ENCODE measurements around the gene CD109. TPM values are rescaled to one million over a fixed set of nuclear protein-coding genes. Genes with fewer than 3 reads are reported as not detected.

CD109 gene
- total RNA-seq, 1 donor from 2014 or later: 60.2 TPM

DNA sequence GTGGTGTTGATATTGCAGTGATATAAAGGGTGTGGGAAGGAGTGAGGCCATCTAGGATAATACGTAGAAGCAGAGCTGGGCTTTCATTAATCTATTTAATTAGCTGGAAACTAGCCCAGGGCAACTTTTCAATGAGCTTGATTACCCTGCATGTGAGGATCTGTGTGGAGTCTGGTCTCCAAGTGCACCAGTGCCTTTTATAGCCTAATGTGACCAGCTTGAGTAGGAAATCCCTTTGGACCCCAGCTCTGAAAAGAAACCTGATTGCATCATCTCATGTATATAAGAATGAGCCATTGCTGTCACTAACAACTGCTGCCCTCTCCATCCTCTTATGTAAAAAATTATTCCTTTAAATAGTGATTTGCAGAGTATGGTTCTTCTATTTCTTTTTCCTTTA lies 72.6 kb downstream of the CD109 start:
- H3K27ac Mint-ChIP-seq (ENCODE audit: unreplicated experiment): no peak overlapping the region

DNA sequence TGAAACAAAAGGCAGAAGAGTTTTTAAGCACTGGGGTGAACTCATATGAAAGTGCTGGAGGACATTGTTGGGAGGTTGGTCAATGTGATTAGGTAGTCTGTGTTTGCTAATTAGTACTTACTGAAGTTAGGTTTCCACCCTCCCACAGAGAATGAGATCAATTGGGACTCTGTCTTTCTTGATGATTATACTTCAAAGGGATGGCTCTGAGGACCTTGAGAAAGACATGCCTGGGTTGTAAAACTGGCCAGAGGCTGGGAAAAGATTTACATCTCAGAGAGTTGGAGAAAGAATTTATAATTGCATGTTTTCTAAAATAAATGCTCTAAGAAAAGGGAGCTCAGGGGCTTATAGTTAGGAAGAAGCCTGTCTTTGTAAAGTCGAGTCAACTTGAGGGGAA lies 74.0 kb downstream of the CD109 start:
- H3K4me3 Mint-ChIP-seq (ENCODE audit: unreplicated experiment): no peak overlapping the region

More for the DNA sequence above, 72.6 kb downstream of the CD109 start:
- Mint-ChIP-seq H3K9me3 (ENCODE audit: unreplicated experiment) (no peaks in the 10 kb centered on the region), H3K4me1 (ENCODE audit: unreplicated experiment) (peaks cover 9% of the 10 kb centered on the region), H3K4me3 (ENCODE audit: unreplicated experiment) (no peak overlapping the region), H3K27me3 (ENCODE audit: unreplicated experiment) (peaks cover 3% of the 10 kb centered on the region), H3K36me3 (ENCODE audit: low read depth, unreplicated experiment) (peaks cover 27% of the 10 kb centered on the region)
- DNase-seq (ENCODE audit: low spot score): no peak
- TF ChIP-seq, protein P1, sequence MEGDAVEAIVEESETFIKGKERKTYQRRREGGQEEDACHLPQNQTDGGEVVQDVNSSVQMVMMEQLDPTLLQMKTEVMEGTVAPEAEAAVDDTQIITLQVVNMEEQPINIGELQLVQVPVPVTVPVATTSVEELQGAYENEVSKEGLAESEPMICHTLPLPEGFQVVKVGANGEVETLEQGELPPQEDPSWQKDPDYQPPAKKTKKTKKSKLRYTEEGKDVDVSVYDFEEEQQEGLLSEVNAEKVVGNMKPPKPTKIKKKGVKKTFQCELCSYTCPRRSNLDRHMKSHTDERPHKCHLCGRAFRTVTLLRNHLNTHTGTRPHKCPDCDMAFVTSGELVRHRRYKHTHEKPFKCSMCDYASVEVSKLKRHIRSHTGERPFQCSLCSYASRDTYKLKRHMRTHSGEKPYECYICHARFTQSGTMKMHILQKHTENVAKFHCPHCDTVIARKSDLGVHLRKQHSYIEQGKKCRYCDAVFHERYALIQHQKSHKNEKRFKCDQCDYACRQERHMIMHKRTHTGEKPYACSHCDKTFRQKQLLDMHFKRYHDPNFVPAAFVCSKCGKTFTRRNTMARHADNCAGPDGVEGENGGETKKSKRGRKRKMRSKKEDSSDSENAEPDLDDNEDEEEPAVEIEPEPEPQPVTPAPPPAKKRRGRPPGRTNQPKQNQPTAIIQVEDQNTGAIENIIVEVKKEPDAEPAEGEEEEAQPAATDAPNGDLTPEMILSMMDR (IDR thresholded peaks at IDR 0.05; ENCODE audit: unreplicated experiment): no peak

GRCh38 chr6:73774311-73774774 lies 78.3 kb downstream of the CD109 start:
- TF ChIP-seq, protein P1 (IDR thresholded peaks at IDR 0.05; ENCODE audit: unreplicated experiment): no peak
- Mint-ChIP-seq H3K36me3 (ENCODE audit: low read depth, unreplicated experiment) (peaks cover 8% of the 10 kb centered on the region), H3K27ac (ENCODE audit: unreplicated experiment) (no peak overlapping the region), H3K4me1 (ENCODE audit: unreplicated experiment) (peaks cover 3% of the 10 kb centered on the region), H3K4me3 (ENCODE audit: unreplicated experiment) (no peak overlapping the region), H3K27me3 (ENCODE audit: unreplicated experiment) (no peaks in the 10 kb centered on the region), H3K9me3 (ENCODE audit: unreplicated experiment) (no peaks in the 10 kb centered on the region)
- DNase-seq (ENCODE audit: low spot score): no peak

More for the DNA sequence above, 74.0 kb downstream of the CD109 start:
- TF ChIP-seq, protein P1 (IDR thresholded peaks at IDR 0.05; ENCODE audit: unreplicated experiment): no peak
- H3K36me3 Mint-ChIP-seq (ENCODE audit: low read depth, unreplicated experiment): peaks cover 19% of the 10 kb centered on the region
- H3K4me1 Mint-ChIP-seq (ENCODE audit: unreplicated experiment): peaks cover 6% of the 10 kb centered on the region
- no peak overlapping the region for H3K27ac Mint-ChIP-seq (ENCODE audit: unreplicated experiment)
- no peak for DNase-seq (ENCODE audit: low spot score)
- peaks cover 1% of the 10 kb centered on the region for H3K27me3 Mint-ChIP-seq (ENCODE audit: unreplicated experiment)
- no peaks in the 10 kb centered on the region for H3K9me3 Mint-ChIP-seq (ENCODE audit: unreplicated experiment)

DNA sequence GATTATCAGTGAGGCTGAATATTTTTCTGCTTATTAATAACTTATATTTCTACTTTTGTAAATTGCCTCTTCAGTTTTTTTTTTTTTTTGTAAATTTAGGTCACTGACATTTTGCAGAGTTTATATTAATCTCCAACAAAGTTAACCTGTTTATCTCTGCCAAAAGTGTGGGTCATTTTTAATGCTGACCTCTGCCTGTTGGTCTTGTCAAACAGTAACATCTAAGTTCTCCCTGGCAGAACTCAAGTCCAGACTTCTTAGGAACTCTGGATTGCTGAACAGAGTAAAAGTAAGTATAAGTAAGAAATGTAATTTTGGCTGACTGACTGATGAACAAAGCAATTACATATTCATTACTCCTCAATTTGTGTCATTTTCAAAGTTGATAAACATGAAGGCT lies 83.9 kb downstream of the CD109 start:
- DNase-seq (ENCODE audit: low spot score): no peak
- Mint-ChIP-seq H3K4me1 (ENCODE audit: unreplicated experiment) (peaks cover 3% of the 10 kb centered on the region), H3K27ac (ENCODE audit: unreplicated experiment) (no peak overlapping the region), H3K27me3 (ENCODE audit: unreplicated experiment) (peaks cover 1% of the 10 kb centered on the region), H3K9me3 (ENCODE audit: unreplicated experiment) (no peaks in the 10 kb centered on the region), H3K4me3 (ENCODE audit: unreplicated experiment) (no peak overlapping the region), H3K36me3 (ENCODE audit: low read depth, unreplicated experiment) (peaks cover 17% of the 10 kb centered on the region)
- TF ChIP-seq, protein P1 (IDR thresholded peaks at IDR 0.05; ENCODE audit: unreplicated experiment): no peak

DNA sequence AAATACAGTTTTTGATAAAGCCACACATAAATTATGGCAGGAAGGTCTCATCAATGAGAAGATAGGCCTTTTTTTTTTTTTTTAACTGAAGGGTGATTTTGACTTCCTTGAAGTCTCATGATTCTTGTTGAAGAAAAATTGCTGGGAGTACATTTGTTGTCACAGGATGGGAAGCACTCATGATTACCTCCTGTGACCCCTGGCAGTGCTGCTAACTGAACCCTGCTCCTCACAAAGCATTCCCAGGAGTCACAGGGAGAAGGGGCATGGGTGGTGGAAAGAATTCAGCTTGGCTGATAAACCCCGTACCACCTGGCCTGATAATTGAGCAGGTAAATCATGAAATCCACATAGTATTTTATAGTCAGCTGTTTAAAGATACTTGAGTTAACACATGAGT lies 86.9 kb downstream of the CD109 start:
- peaks cover 3% of the 10 kb centered on the region for H3K4me1 Mint-ChIP-seq (ENCODE audit: unreplicated experiment)
- TF ChIP-seq, protein P1 (IDR thresholded peaks at IDR 0.05; ENCODE audit: unreplicated experiment): no peak
- no peak overlapping the region for H3K4me3 Mint-ChIP-seq (ENCODE audit: unreplicated experiment)
- no peak overlapping the region for H3K27ac Mint-ChIP-seq (ENCODE audit: unreplicated experiment)
- H3K36me3 Mint-ChIP-seq (ENCODE audit: low read depth, unreplicated experiment): peaks cover 26% of the 10 kb centered on the region
- H3K9me3 Mint-ChIP-seq (ENCODE audit: unreplicated experiment): no peaks in the 10 kb centered on the region
- no peak for DNase-seq (ENCODE audit: low spot score)
- H3K27me3 Mint-ChIP-seq (ENCODE audit: unreplicated experiment): peaks cover 1% of the 10 kb centered on the region
